OCI-LY3 (cell line): ENCODE data around the gene EMC6.

ENCODE experiments used
- CTCF ChIP-seq: fragments of 200-600, 300-600 bp; sonication (generic); IDR thresholded peaks from 2 replicates; pipeline ENCODE4 v1.5.1; 2014; ENCODE audit warnings: antibody characterized with exemption, low read length, low read depth
- EZH2phosphoT487 ChIP-seq: fragments of 200-600 bp; shearing (Covaris generic); IDR thresholded peaks from 2 replicates; pipeline ENCODE4 v1.6.1; 2018; ENCODE audit warnings: antibody characterized with exemption, mixed run types, low read depth

- no peak for TF ChIP-seq CTCF
- no peak for TF ChIP-seq EZH2phosphoT487
Observed at GRCh38 chr17:3636908-3637373, 31.7 kb upstream of the EMC6 start.
